C1 segment of cervical spinal cord (tissue), 14 donors: ENCODE data around the gene SGPL1.

Experiments used
- DNase-seq, 14 donors: peaks; one replicate each; lab custom pipeline; 2025; lab: John Stamatoyannopoulos, UW

The SGPL1 gene

GRCh38 chr10:70810967-70811366, 4.8 kb upstream of the SGPL1 start:
- no peak for DNase-seq

- no peak for DNase-seq
Measured at GRCh38 chr10:70811881-70812280, 3.9 kb upstream of the SGPL1 start.

- peak in 1 of 14 donors; percentile 31 for DNase-seq
Measured at GRCh38 chr10:70812814-70813213, 2.9 kb upstream of the SGPL1 start.

GRCh38 chr10:70814126-70814525, 1.6 kb upstream of the SGPL1 start:
- no peak for DNase-seq

- DNase-seq, result peak in 9 of 14 donors; percentile 34 to 79 (median 60)
Measured at GRCh38 chr10:70816220-70816894, 609 bp downstream of the SGPL1 start.

GRCh38 chr10:70820976-70821750, 5.4 kb downstream of the SGPL1 start:
- DNase-seq, result no peak

GRCh38 chr10:70822076-70822820, 6.5 kb downstream of the SGPL1 start:
- no peak for DNase-seq

GRCh38 chr10:70827086-70827757, 11.5 kb downstream of the SGPL1 start:
- DNase-seq, result no peak

- DNase-seq, result no peak
Measured at GRCh38 chr10:70828923-70829322, 13.2 kb downstream of the SGPL1 start.

- DNase-seq, result no peak
Measured at GRCh38 chr10:70829543-70829942, 13.8 kb downstream of the SGPL1 start.

- DNase-seq, result no peak
Measured at GRCh38 chr10:70830164-70830563, 14.4 kb downstream of the SGPL1 start.

GRCh38 chr10:70832221-70832620, 16.5 kb downstream of the SGPL1 start:
- no peak for DNase-seq

GRCh38 chr10:70832852-70833528, 17.2 kb downstream of the SGPL1 start:
- DNase-seq, result no peak

- DNase-seq, result no peak
Measured at GRCh38 chr10:70833601-70834000, 17.9 kb downstream of the SGPL1 start.

- no peak for DNase-seq
Measured at GRCh38 chr10:70834021-70834420, 18.3 kb downstream of the SGPL1 start.

- no peak for DNase-seq
Measured at GRCh38 chr10:70834441-70835151, 18.8 kb downstream of the SGPL1 start.

GRCh38 chr10:70836319-70836718, 20.6 kb downstream of the SGPL1 start:
- DNase-seq, result no peak

- DNase-seq, result no peak
Measured at GRCh38 chr10:70837660-70838059, 21.9 kb downstream of the SGPL1 start.

- no peak for DNase-seq
Measured at GRCh38 chr10:70838270-70838805, 22.6 kb downstream of the SGPL1 start.

- DNase-seq, result no peak
Measured at GRCh38 chr10:70840836-70841235, 25.1 kb downstream of the SGPL1 start.
